ENCODE results near the gene MBNL1. TPM values are rescaled to one million over a fixed set of nuclear protein-coding genes. Genes with fewer than 3 reads are reported as not detected.

Gene MBNL1
- polyA plus RNA-seq, 3 donors: 190 to 204 (median 191) TPM

GRCh38 chr3:152356870-152357276 is 88.1 kb downstream of the MBNL1 start:
- Histone ChIP-seq H3K9ac (ENCODE audit: insufficient read depth, low read length, poor library complexity, severe bottlenecking) (no peak overlapping the region), H3K9me3 (replicated peaks in 1 of 2; ENCODE audit: control insufficient read depth in 1 of 2, insufficient read depth in 1 of 2, low read length in 2 of 2) (no peaks in the 10 kb centered on the region), H3K4me2 (replicated peaks; ENCODE audit: extremely low read depth, low read length, poor library complexity, severe bottlenecking) (no peak overlapping the region), H3K4me1 (ENCODE audit: control insufficient read depth in 1 of 2, insufficient read depth in 2 of 2, low read length in 2 of 2) (no peaks in the 10 kb centered on the region), H3K27me3 (ENCODE audit: control insufficient read depth in 2 of 2, insufficient read depth in 2 of 2, low read length in 2 of 2) (no peaks in the 10 kb centered on the region), H3K4me3 (replicated peaks in 1 of 3; ENCODE audit: low read depth in 2 of 3, low read length in 3 of 3) (no peak overlapping the region), H3K79me2 (ENCODE audit: insufficient read depth, low read length) (peaks cover 100% of the 10 kb centered on the region), H2AFZ (ENCODE audit: insufficient read depth, low read depth, low read length, poor library complexity, severe bottlenecking) (no peak overlapping the region), H4K20me1 (ENCODE audit: insufficient read depth, low read length) (peaks cover 99% of the 10 kb centered on the region), H3K27ac (ENCODE audit: low read depth in 1 of 2, low read length in 2 of 2) (peak overlapping the region in 1 of 2 donors; percentile 38), H3K36me3 (replicated peaks in 1 of 2; ENCODE audit: control insufficient read depth in 1 of 2, insufficient read depth in 2 of 2, low read length in 2 of 2) (peaks cover 14 to 62% of the 10 kb centered on the region in 2 donors)
- Mint-ChIP-seq H3K27ac (peak overlapping the region in 2 of 7 donors; percentile 38 to 77), H3K4me3 (no peak overlapping the region), H3K4me1 (peaks cover 2% of the 10 kb centered on the region), H3K9me3 (no peaks in the 10 kb centered on the region), H3K27me3 (ENCODE audit: low read depth in 3 of 3) (no peaks in the 10 kb centered on the region), H3K36me3 (peaks cover 32 to 45% of the 10 kb centered on the region in 2 donors)
- WGBS (ENCODE audit: insufficient coverage): no CpG with 5 or more reads among the region's 2 CpGs
- DNase-seq: no peak
- intact Hi-C loops (cut with micrococcal nuclease): loop anchor here in 1 of 2 donors (5.0 kb wide), 1 partner anchor 35 kb away; no protein-coding TSS in a partner anchor
- TF ChIP-seq CTCF (IDR thresholded peaks at IDR 0.05): no peak

- Histone ChIP-seq H3K27ac (ENCODE audit: low read depth in 1 of 2, low read length in 2 of 2) (peak overlapping the region in 1 of 2 donors; percentile 38), H4K20me1 (ENCODE audit: insufficient read depth, low read length) (peaks cover 99% of the 10 kb centered on the region), H3K36me3 (replicated peaks in 1 of 2; ENCODE audit: control insufficient read depth in 1 of 2, insufficient read depth in 2 of 2, low read length in 2 of 2) (peaks cover 13 to 62% of the 10 kb centered on the region in 2 donors), H3K9me3 (replicated peaks in 1 of 2; ENCODE audit: control insufficient read depth in 1 of 2, insufficient read depth in 1 of 2, low read length in 2 of 2) (no peaks in the 10 kb centered on the region), H3K4me1 (ENCODE audit: control insufficient read depth in 1 of 2, insufficient read depth in 2 of 2, low read length in 2 of 2) (no peaks in the 10 kb centered on the region), H3K4me3 (replicated peaks in 1 of 3; ENCODE audit: low read depth in 2 of 3, low read length in 3 of 3) (no peak overlapping the region), H3K9ac (ENCODE audit: insufficient read depth, low read length, poor library complexity, severe bottlenecking) (no peak overlapping the region), H3K79me2 (ENCODE audit: insufficient read depth, low read length) (peaks cover 100% of the 10 kb centered on the region), H3K27me3 (ENCODE audit: control insufficient read depth in 2 of 2, insufficient read depth in 2 of 2, low read length in 2 of 2) (no peaks in the 10 kb centered on the region), H3K4me2 (replicated peaks; ENCODE audit: extremely low read depth, low read length, poor library complexity, severe bottlenecking) (no peak overlapping the region), H2AFZ (ENCODE audit: insufficient read depth, low read depth, low read length, poor library complexity, severe bottlenecking) (no peak overlapping the region)
- intact Hi-C loops (cut with micrococcal nuclease): loop anchor here in 1 of 2 donors (5.0 kb wide), 1 partner anchor 35 kb away; no protein-coding TSS in a partner anchor
- no peak for DNase-seq
- H3K27me3 Mint-ChIP-seq (ENCODE audit: low read depth in 3 of 3): no peaks in the 10 kb centered on the region
- no peaks in the 10 kb centered on the region for H3K9me3 Mint-ChIP-seq
- peak overlapping the region; percentile 7 to 93 (median 16) for H3K27ac Mint-ChIP-seq
- H3K36me3 Mint-ChIP-seq: peaks cover 33 to 40% of the 10 kb centered on the region in 2 donors
- no peak overlapping the region for H3K4me3 Mint-ChIP-seq
- peaks cover 4% of the 10 kb centered on the region for H3K4me1 Mint-ChIP-seq
- no peak for TF ChIP-seq CTCF (IDR thresholded peaks at IDR 0.05)
Measured at GRCh38 chr3:152357587-152357986, 88.9 kb downstream of the MBNL1 start.
